ENCODE data around the gene TNS1. TPM values are rescaled to one million over a fixed set of nuclear protein-coding genes. Genes with fewer than 3 reads are reported as not detected.

Gene TNS1
- total RNA-seq, 1 donor from 2014 or later, result 828 TPM

DNA sequence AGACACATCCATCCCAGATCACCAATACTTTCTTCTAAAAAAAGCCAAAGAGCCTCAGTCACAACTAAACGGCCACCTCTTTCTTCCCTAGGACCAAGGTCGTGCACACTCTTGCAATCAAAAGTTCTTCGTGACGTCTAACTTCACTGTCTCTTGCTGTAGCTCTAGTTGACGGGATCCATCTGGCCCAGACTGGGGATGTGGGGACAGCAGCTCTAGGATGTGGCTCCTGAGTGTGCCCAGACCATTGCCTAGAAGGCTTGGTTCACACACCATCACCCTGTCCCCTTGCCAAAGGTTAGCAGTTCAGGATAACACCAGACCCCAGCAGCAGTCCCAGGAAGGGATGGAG, 98.2 kb downstream of the TNS1 start:
- TF ChIP-seq, protein P1, sequence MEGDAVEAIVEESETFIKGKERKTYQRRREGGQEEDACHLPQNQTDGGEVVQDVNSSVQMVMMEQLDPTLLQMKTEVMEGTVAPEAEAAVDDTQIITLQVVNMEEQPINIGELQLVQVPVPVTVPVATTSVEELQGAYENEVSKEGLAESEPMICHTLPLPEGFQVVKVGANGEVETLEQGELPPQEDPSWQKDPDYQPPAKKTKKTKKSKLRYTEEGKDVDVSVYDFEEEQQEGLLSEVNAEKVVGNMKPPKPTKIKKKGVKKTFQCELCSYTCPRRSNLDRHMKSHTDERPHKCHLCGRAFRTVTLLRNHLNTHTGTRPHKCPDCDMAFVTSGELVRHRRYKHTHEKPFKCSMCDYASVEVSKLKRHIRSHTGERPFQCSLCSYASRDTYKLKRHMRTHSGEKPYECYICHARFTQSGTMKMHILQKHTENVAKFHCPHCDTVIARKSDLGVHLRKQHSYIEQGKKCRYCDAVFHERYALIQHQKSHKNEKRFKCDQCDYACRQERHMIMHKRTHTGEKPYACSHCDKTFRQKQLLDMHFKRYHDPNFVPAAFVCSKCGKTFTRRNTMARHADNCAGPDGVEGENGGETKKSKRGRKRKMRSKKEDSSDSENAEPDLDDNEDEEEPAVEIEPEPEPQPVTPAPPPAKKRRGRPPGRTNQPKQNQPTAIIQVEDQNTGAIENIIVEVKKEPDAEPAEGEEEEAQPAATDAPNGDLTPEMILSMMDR (IDR thresholded peaks at IDR 0.05; ENCODE audit: borderline replicate concordance), result no peak
- peak overlapping the region; percentile 54 for H3K4me3 ChIP-seq
- DNase-seq, result no peak
- peaks cover 100% of the 10 kb centered on the region for H3K4me1 ChIP-seq
- intact Hi-C loops (cut with micrococcal nuclease), result no loop called here
- H3K27me3 ChIP-seq (ENCODE audit: low read depth), result no peaks in the 10 kb centered on the region
- H3K9me3 ChIP-seq (replicated peaks), result no peaks in the 10 kb centered on the region
- H3K36me3 ChIP-seq, result peaks cover 35% of the 10 kb centered on the region
- H3K27ac ChIP-seq (replicated peaks), result peak overlapping the region; percentile 95

DNA sequence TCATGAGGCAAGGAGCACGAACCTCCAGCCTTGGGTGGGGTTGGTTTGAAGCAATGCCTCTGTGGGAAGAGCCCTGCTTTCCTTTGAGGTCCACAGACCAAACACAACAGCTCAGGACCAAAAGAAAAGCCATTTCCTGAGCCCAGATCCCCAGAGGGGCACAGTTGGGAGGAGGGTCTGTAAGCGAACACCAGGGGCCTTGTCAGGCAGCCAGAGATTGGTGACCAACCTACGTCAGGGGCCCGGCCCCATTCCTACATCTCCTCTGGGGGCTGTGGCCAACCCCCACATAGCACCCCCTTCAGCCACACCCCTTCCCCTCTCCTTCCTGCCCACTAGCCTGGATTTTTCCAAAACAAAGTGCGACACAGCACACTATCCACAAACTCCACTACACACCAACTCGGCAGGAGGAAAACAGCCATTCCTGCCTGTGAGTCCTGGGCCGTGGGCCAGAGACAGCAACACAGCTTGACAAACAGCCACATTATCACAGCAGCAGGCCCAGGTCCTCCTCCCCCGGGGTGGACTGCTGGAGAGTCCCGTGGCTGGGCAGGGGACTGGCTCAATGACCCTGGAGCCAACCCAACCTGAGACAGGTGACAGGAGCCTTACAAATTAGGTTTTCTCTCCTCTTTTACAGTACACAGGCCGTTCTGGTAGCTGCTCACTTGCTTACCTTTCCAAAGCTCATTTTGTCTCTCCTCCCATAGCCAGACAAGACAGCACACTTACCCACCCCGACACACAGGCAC, 98.8 kb downstream of the TNS1 start:
- no peaks in the 10 kb centered on the region for H3K27me3 ChIP-seq (ENCODE audit: low read depth)
- H3K36me3 ChIP-seq, result peaks cover 40% of the 10 kb centered on the region
- H3K4me3 ChIP-seq, result peak overlapping the region; percentile 54
- intact Hi-C loops (cut with micrococcal nuclease), result no loop called here
- TF ChIP-seq, protein P1 (IDR thresholded peaks at IDR 0.05; ENCODE audit: borderline replicate concordance), result no peak
- DNase-seq, result peak; percentile 88
- peak overlapping the region; percentile 95 for H3K27ac ChIP-seq (replicated peaks)
- peaks cover 100% of the 10 kb centered on the region for H3K4me1 ChIP-seq
- H3K9me3 ChIP-seq (replicated peaks), result no peaks in the 10 kb centered on the region

DNA sequence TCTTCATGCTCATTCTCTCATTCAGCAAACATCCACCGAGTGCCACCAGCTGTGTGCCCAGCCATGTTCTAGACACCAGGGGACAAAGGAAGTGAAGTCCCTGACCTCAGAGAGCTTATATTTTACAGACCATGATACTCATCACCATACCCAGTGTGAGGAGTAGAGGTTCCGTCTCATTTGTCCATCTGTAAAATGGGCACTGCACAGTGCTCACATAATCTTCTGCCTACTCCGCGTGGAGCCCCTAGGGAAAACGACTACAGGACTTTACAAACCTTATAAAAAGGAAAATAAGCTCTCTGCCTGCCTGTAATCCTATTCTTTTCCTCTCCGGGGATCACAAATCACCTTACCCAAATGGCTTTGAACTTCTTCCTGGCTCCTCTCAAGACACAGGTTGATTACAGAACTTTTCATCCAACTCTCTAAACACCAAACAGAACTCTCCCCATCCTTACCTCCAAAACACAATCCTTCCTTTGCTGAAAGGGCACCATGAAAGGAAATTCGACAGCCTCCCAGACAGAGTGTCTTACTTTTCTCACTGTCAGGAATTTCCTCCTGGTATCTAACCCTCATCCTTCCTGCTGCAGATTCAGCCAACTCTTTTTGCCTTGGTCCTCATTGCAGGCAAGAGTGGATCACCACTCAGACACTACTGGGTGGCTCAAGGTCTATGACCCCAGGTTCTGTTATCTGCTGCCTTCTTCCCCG, 99.5 kb downstream of the TNS1 start:
- peaks cover 100% of the 10 kb centered on the region for H3K4me1 ChIP-seq
- H3K27me3 ChIP-seq (ENCODE audit: low read depth), result no peaks in the 10 kb centered on the region
- H3K27ac ChIP-seq (replicated peaks), result peak overlapping the region; percentile 95
- no peak for DNase-seq
- H3K9me3 ChIP-seq (replicated peaks), result no peaks in the 10 kb centered on the region
- peaks cover 46% of the 10 kb centered on the region for H3K36me3 ChIP-seq
- H3K4me3 ChIP-seq, result peak overlapping the region; percentile 54
- intact Hi-C loops (cut with micrococcal nuclease), result no loop called here
- TF ChIP-seq, protein P1 (IDR thresholded peaks at IDR 0.05; ENCODE audit: borderline replicate concordance), result no peak

GRCh38 chr2:217902379-217903141, 100.2 kb downstream of the TNS1 start:
- Histone ChIP-seq H3K4me1 (peaks cover 100% of the 10 kb centered on the region), H3K36me3 (peaks cover 54% of the 10 kb centered on the region), H3K9me3 (replicated peaks) (no peaks in the 10 kb centered on the region), H3K4me3 (peak overlapping the region; percentile 54), H3K27ac (replicated peaks) (peak overlapping the region; percentile 95), H3K27me3 (ENCODE audit: low read depth) (no peaks in the 10 kb centered on the region)
- intact Hi-C loops (cut with micrococcal nuclease), result no loop called here
- DNase-seq, result peak; percentile 88
- TF ChIP-seq, protein P1 (IDR thresholded peaks at IDR 0.05; ENCODE audit: borderline replicate concordance), result no peak

GRCh38 chr2:217901835-217902378, 100.9 kb downstream of the TNS1 start:
- Histone ChIP-seq H3K27ac (replicated peaks) (peak overlapping the region; percentile 95), H3K9me3 (replicated peaks) (no peaks in the 10 kb centered on the region), H3K36me3 (peaks cover 60% of the 10 kb centered on the region), H3K27me3 (ENCODE audit: low read depth) (no peaks in the 10 kb centered on the region), H3K4me1 (peaks cover 100% of the 10 kb centered on the region), H3K4me3 (peak overlapping the region; percentile 54)
- peak; percentile 40 for DNase-seq
- TF ChIP-seq, protein P1 (IDR thresholded peaks at IDR 0.05; ENCODE audit: borderline replicate concordance), result no peak
- intact Hi-C loops (cut with micrococcal nuclease), result no loop called here
